Measurements from ENCODE around the gene LRCH1.

Gene LRCH1

DNA sequence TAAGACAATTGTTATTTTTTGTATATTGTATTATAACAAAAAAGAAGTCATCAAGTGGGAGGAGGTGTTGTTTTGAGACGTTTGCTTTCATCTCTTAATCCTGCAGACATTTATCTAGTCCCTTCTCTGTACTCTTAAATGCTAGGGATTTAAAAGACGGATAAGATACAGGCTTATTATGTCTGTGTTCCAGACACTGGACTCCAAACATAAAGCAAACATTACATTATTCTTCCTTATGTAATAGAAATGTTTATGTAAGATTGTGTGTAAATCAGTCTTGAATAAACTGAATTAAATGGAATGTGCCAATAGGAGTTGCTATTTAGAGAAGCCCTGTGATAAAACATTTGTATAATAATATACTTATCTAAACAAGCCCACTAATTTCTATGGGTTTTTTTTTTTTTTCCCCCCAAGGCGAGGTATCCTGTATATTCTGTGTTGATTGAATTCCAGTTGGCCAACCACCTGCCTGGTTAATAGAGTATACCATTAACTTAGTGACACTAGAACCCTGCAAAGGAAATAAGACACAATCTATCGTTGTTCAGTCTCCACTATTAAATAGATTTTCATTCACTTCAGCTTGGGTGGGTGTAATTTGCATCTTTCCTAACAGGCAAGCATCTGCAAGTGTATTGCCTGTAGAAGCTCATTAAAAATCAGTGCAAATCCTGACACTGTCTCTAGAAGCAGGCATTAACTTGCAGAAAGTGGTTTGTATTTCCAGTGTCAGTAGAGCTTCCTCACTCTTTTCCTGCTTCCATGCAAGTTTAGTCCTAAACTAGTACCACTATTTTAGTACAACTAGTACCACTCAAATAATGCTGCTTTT, 69.0 kb downstream of the LRCH1 start:
- no peak overlapping the region for H3K4me3 Mint-ChIP-seq
- DNase-seq (no peak), ATAC-seq (no peak)
- H3K9me3 Mint-ChIP-seq = no peaks in the 10 kb centered on the region
- peaks cover 77% of the 10 kb centered on the region for H3K4me1 Mint-ChIP-seq
- H3K27me3 Mint-ChIP-seq = no peaks in the 10 kb centered on the region
- no peak overlapping the region for H3K27ac Mint-ChIP-seq

DNA sequence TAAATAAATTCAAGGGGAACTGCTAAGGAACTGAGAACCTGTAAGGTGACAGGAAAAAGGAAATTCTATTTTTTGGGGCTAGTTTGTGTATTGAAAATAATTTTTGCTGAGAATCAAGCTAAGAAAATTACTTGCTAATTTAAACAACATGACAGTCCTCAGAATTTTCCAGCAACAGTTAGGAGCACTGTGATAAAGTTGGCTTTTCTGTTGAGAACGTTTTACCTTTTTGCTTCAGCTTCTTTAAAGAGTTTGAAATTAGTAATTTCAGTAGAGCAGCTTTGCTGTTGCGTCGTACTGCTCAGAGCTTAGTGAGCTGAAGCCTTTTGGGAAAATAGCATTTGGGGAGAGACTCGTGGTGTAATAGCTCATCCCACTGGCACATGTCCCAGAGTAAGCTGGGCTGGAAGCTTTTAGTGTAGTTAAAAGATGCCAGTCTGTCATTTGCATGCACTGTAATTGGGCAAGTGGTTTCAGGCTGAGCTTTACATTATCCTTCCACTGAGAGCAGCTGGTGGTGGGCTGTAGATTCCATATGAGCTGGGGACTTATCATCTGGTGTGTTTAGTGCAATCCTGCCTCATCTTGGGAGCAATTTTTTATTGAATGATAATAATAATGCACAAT, 69.8 kb downstream of the LRCH1 start:
- H3K9me3 Mint-ChIP-seq = no peaks in the 10 kb centered on the region
- H3K27ac Mint-ChIP-seq = no peak overlapping the region
- DNase-seq = no peak
- peaks cover 77% of the 10 kb centered on the region for H3K4me1 Mint-ChIP-seq
- ATAC-seq = no peak
- H3K4me3 Mint-ChIP-seq = no peak overlapping the region
- H3K27me3 Mint-ChIP-seq = no peaks in the 10 kb centered on the region

DNA sequence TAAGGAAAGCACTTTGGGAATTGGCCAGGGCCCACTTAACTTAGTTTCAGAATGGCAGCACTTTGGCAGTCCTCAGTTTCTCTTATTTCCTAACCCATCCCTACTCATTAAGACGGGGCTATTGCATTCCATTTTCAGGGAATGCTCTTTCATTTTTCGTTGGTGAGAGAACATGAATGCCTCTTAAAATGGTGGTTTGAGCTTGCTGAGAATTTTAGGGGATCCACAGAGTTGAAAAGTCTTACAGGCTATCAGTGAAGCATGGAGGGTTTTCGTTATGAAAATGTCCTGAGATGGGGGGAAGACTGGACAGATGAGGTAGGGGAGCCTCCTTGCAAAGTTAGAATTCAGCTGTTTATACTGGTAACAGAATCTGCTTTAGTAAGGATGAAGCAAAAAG, 71.4 kb downstream of the LRCH1 start:
- Mint-ChIP-seq H3K4me3 (no peak overlapping the region), H3K4me1 (peaks cover 72% of the 10 kb centered on the region), H3K9me3 (no peaks in the 10 kb centered on the region), H3K27ac (no peak overlapping the region), H3K27me3 (no peaks in the 10 kb centered on the region)
- ATAC-seq (no peak), DNase-seq (no peak)

DNA sequence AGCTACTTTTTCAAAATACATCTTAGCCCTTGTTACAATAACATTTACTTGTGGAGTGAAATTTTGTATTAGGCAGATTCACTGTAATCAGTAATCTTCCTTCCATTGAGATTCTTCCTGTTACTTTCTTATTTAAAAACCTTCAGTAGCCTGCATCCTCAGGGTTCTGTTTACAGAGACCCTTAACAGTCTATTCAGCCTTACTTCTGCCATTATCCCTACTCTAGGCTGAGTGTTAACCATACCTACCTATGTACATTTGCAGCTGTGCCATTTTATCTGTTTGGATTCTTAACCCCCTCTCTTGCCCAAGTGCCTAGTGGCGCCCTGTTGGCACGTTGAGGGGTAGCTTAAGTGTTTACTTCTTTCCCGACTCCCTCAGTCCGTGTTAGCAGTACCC, 71.9 kb downstream of the LRCH1 start:
- ATAC-seq (no peak), DNase-seq (no peak)
- H3K4me1 Mint-ChIP-seq = peaks cover 73% of the 10 kb centered on the region
- no peak overlapping the region for H3K27ac Mint-ChIP-seq
- H3K9me3 Mint-ChIP-seq = no peaks in the 10 kb centered on the region
- H3K4me3 Mint-ChIP-seq = no peak overlapping the region
- no peaks in the 10 kb centered on the region for H3K27me3 Mint-ChIP-seq

DNA sequence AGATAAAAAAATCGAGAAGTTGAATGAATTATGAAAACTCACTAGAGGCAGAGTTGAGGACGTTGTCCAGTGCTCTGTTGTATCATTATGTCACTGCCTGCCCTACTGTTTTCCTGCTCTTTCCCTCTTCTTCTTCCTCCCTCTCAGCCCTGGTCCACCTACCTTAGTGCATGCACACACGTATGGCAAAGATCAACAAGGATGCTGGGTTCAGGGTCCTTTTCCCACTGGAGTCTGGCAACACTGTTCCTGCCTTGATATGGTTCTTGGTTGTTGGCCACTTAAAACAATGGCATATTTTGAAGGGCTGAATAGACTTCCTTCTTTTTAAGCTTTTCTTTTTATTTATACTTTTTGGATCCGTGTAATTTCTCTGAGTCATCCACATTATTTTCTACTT, 74.5 kb downstream of the LRCH1 start:
- peaks cover 72% of the 10 kb centered on the region for H3K4me1 Mint-ChIP-seq
- ATAC-seq (no peak), DNase-seq (no peak)
- no peak overlapping the region for H3K4me3 Mint-ChIP-seq
- no peaks in the 10 kb centered on the region for H3K9me3 Mint-ChIP-seq
- H3K27ac Mint-ChIP-seq = no peak overlapping the region
- no peaks in the 10 kb centered on the region for H3K27me3 Mint-ChIP-seq

DNA sequence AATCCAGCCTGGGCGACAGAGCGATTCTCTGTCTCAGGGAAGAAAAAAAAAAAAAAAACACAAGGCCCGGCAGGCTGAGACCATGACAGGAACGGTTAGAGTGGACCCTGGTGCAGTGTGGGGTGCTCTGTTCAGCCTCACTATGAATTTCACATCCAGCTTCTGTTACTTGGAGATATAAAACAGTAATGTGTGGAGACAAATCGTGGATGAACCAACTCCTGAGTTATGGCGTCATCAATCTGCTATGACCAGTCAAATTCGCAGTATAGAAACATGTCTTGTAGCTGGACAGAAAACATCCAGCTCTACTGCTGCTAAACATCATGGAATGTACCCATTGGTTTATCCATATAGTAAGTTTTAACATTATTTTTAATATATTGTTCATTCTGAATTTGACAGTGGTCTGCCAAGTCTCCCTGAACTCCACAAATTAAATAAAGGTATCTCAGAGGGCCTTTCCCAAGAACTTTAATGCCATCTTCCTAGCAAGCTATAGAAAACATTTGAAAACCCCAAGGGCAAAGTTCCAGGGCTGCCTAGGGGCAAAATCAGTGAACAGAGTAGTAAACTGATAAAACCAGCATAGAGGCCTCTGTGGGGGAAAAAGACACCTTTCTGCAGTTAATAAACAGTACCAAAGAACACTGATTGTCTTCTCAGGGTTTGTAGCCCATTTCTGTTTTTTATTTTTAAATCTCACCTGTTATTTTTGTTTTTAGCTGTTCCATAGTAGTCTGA, 75.8 kb downstream of the LRCH1 start:
- no peaks in the 10 kb centered on the region for H3K27me3 Mint-ChIP-seq
- ATAC-seq (no peak), DNase-seq (no peak)
- H3K9me3 Mint-ChIP-seq = no peaks in the 10 kb centered on the region
- H3K27ac Mint-ChIP-seq = no peak overlapping the region
- peaks cover 65% of the 10 kb centered on the region for H3K4me1 Mint-ChIP-seq
- no peak overlapping the region for H3K4me3 Mint-ChIP-seq

DNA sequence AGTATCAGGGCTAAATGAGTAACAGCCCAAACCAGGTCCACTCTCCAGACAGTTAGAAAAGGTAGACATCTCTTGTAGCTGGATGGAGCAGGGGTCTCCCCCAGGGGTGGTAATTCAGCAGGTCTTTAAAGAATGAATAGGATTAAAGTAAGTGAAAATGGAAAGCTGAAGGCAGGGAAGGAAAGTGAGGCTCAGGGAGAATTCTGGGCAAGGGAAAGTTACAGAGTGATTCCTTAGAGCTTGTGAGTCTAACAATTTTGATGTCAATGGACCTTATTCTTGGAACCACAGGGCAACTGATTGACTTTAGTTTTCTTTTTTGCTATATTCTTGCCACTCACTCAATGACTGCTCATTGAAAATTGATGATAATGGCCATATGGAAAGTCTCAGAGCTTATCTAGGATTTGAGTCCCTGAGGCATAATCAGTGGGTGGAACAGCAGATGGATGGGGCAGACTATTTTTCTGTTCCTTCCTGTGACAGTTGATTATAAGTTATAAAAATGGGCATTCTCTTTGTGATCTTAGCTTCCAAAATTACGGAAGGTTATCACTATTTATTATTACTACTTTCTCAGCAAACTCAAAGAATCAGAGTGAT, 76.9 kb downstream of the LRCH1 start:
- no peak overlapping the region for H3K4me3 Mint-ChIP-seq
- peaks cover 65% of the 10 kb centered on the region for H3K4me1 Mint-ChIP-seq
- no peak overlapping the region for H3K27ac Mint-ChIP-seq
- H3K9me3 Mint-ChIP-seq = no peaks in the 10 kb centered on the region
- H3K27me3 Mint-ChIP-seq = no peaks in the 10 kb centered on the region
- no peak for DNase-seq
- ATAC-seq = no peak

DNA sequence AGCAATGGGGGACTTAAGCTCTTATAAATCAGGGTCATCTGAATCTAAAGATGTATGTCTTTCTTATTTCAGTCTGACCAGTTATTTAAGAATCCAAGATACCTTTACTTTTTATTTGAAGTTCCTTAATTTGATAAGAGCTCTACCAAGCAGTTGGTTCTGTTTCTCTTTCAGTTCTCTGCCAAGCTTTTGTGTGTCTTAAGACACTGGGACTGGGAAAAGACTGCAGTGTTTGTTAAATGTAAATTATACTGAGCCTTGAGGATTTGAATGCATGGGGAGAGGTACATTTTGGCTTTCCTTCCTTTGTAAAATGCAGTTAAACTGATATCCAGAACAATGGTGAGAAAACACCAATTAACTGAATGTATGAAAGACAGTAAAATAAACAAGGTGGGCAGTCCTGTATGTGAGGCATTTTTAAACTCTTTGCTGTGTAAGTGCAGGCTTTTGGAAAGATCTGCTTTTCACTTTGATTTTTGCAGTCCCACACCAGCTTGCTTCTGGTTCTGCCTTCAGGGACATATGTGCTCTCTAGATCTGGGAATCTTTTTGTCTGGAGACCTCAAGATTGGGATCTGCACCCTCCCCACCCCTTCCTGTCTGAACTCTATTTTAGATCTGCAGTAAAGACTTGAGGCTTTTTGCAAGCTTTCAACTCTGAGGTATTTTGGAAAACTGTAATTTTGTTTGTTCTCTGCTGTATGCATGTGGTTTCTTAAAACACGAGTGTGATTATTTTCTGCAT, 77.6 kb downstream of the LRCH1 start:
- H3K4me1 Mint-ChIP-seq = peaks cover 64% of the 10 kb centered on the region
- no peak for DNase-seq
- no peak overlapping the region for H3K27ac Mint-ChIP-seq
- no peak overlapping the region for H3K4me3 Mint-ChIP-seq
- H3K27me3 Mint-ChIP-seq = no peaks in the 10 kb centered on the region
- ATAC-seq = no peak
- H3K9me3 Mint-ChIP-seq = no peaks in the 10 kb centered on the region

DNA sequence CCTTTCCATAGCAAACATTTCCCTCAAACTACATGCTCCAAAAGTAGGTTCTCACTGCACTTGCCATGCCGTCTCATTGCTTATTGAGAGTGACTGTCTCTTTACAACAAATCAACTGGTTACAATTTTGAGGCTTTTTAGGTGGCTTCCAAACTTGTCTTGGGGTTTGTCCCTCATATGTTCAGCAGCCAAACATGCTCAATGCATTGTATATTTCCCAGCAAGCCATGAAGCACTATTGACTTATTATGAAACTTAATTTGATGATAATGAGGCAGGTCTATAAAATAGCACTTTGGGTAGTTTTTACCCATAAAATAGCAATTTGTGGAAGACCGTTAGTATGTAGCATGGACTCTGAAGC, 78.2 kb downstream of the LRCH1 start:
- DNase-seq (no peak), ATAC-seq (peak; percentile 58)
- Mint-ChIP-seq H3K4me3 (no peak overlapping the region), H3K4me1 (peaks cover 62% of the 10 kb centered on the region), H3K9me3 (no peaks in the 10 kb centered on the region), H3K27ac (no peak overlapping the region), H3K27me3 (no peaks in the 10 kb centered on the region)

DNA sequence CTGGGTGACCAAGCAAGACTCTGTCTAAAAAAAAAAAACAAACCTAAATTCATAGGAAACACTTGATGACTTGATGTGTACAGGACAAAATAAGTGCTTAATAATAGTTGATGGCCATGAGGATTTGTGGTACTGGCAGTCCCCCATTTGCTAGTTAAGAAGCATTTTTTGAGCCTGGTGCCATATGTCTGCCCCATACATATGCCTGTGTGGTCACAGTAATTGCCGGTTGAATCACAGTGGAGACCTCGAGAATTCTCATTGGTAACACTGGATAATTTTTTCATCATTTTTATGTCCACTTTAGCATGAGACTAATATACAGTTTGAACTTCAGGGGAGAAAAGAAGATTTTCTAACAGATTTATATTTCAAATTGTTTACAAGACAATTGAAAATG, 79.2 kb downstream of the LRCH1 start:
- Mint-ChIP-seq H3K27me3 (no peaks in the 10 kb centered on the region), H3K4me3 (no peak overlapping the region), H3K4me1 (peaks cover 59% of the 10 kb centered on the region), H3K27ac (no peak overlapping the region), H3K9me3 (no peaks in the 10 kb centered on the region)
- ATAC-seq (no peak), DNase-seq (no peak)

DNA sequence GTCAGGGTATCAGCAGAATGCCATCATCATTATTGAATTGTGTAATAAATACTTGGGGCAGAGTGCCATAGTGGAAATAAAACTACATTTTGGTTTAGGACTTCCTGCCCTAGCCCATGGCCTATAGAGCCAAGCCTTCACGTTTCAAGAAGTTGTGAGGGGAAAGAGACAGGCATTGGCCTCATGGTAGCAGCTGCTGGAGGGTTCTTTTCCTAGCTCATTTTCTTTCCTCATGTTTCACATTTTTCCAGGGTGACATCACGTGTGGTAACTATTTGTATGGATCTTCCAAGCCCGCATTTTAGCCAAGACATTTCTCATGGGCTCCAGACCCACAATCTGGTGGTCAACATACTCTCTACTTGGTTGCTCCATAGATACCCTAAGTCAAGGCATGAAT, 80.4 kb downstream of the LRCH1 start:
- ATAC-seq (no peak), DNase-seq (no peak)
- Mint-ChIP-seq H3K9me3 (no peaks in the 10 kb centered on the region), H3K27ac (no peak overlapping the region), H3K4me1 (peaks cover 52% of the 10 kb centered on the region), H3K4me3 (no peak overlapping the region), H3K27me3 (no peaks in the 10 kb centered on the region)

DNA sequence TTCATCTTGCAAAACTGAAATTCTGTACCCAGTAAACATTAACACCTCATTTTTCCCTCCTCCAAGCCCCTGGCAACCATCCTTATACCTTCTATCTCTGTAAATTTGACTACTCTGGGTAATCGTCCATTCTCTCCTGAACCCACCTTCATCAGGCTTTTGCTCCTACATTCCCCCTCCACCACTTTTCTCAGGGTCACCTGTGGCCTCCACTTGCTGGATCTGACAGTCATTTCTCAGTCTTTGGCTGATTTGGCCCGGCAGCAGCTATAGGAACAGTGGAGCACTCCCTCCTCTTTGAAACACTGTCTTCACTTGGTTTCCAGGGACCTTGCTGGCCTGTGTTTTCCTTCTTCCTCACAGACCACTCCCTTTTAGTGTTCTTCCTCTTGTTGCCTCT, 83.5 kb downstream of the LRCH1 start:
- DNase-seq = no peak

DNA sequence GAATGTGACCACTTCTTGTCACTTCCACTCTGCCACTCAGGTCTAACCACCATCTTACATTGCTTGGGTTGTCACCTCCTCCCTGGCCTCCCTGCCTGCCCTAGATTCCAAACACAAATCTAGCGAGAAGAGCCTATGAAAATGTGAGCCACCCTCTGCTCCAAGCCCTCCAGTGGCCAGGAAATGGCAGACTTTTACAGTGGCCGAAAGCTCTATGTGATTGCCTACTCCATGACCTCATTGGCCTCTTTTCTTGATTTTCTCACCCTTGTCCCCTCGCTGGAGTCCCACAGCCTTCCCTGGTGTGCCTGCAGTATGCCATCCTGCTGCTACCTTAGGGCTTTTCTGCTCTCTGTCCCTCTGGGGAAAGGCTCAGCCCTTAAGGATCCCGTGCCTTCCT, 84.2 kb downstream of the LRCH1 start:
- Mint-ChIP-seq H3K27ac (peak overlapping the region in 1 of 2 donors; percentile 8), H3K4me3 (no peak overlapping the region), H3K4me1 (peaks cover 62% of the 10 kb centered on the region), H3K9me3 (no peaks in the 10 kb centered on the region), H3K27me3 (no peaks in the 10 kb centered on the region)
- ATAC-seq (no peak), DNase-seq (no peak)

More for the DNA sequence above, 83.5 kb downstream of the LRCH1 start:
- no peaks in the 10 kb centered on the region for H3K27me3 Mint-ChIP-seq
- no peak overlapping the region for H3K4me3 Mint-ChIP-seq
- H3K27ac Mint-ChIP-seq = peak overlapping the region in 1 of 2 donors; percentile 6
- H3K4me1 Mint-ChIP-seq = peaks cover 55% of the 10 kb centered on the region
- ATAC-seq = no peak
- H3K9me3 Mint-ChIP-seq = no peaks in the 10 kb centered on the region

DNA sequence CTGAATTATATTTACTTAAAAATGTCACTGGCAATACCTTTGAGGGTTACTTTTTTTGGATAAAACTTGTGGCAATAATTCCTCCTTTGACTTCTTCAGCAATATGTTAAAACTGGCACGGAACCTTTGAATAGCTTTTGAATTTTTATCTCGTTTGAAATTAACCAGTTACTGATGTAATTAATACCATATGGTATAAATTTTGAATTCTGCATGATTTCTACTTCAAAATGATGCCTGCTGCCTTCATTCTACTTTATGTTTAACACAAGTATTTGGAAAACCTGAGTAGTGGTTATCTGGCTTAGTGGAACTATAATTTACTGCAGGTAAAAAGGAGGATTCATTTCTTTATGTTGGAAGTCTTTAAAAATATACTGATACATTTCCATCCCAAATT, 85.3 kb downstream of the LRCH1 start:
- Mint-ChIP-seq H3K27me3 (no peaks in the 10 kb centered on the region), H3K4me1 (peaks cover 67% of the 10 kb centered on the region)
- no peak for ATAC-seq

More for the DNA sequence above, 85.3 kb downstream of the LRCH1 start:
- Mint-ChIP-seq H3K27ac (no peak overlapping the region), H3K4me3 (no peak overlapping the region), H3K9me3 (no peaks in the 10 kb centered on the region)
- no peak for DNase-seq

Data from stimulated activated naive CD8-positive, alpha-beta T cell treated with anti-CD3 and anti-CD28 coated beads, Interleukin-15, amount 100 ng/mL, for 72 hours (primary cell).